ENCODE results near the gene ZNF385B. TPM values are rescaled to one million over a fixed set of nuclear protein-coding genes. Genes with fewer than 3 reads are reported as not detected.
"Not testable (repeated sequence)": the region's sequence is repeated elsewhere in the genome, so short reads cannot be mapped to it uniquely, and the experiment has no call there.

Gene ZNF385B
- total RNA-seq, 5 donors from 2014 or later (not counting 1 experiment from before 2014, with no cell fraction given), result 0.12 TPM; not detected in 4

DNA sequence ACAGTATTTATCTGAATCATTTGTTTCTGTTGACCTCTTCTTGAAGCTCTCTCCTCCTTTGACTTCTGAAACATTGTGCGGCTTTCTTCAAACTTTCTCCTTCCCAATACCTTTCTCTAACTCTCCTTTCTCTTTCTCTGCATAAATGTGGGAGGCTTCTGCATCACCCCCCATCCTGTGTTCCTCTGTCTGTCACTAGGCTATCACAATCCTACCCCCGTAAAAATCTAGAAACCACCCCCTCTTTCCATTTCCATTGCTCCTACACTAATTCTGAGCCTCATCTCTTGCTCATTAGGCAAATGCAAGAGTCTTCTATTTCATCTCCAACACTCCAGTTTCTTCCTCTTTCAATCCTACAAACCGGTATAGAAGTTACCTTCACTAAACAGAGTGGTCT, 32.2 kb upstream of the ZNF385B start:
- peaks cover 5 to 6% (median 5%) of the 10 kb centered on the region in 3 donors for H3K9me3 Mint-ChIP-seq
- no peak overlapping the region for H3K4me3 Mint-ChIP-seq
- H3K9me3 ChIP-seq, result no peaks in the 10 kb centered on the region
- H3K4me3 ChIP-seq (ENCODE audit: control insufficient read depth in 1 of 2, extremely low read depth in 1 of 2, low read length in 1 of 2), result no peak overlapping the region
- DNase-seq, result no peak
- WGBS (ENCODE audit: insufficient coverage), result 94% methylated on average over 2 of the region's 3 CpGs
- H3K27ac ChIP-seq (ENCODE audit: low read length), result no peak overlapping the region
- no peaks in the 10 kb centered on the region for H3K4me1 ChIP-seq (ENCODE audit: control insufficient read depth in 1 of 2, extremely low read depth in 1 of 2, insufficient read depth in 2 of 2, low read length in 2 of 2)
- no peaks in the 10 kb centered on the region for H3K36me3 Mint-ChIP-seq
- H3K27me3 ChIP-seq (replicated peaks in 1 of 2; ENCODE audit: control insufficient read depth in 2 of 2, extremely low read depth in 1 of 2, insufficient read depth in 2 of 2, low read length in 1 of 2), result no peaks in the 10 kb centered on the region
- peaks cover 0 to 3% of the 10 kb centered on the region in 2 donors for H3K27me3 Mint-ChIP-seq
- no peak for ATAC-seq (replicated peaks in 1 of 4)
- ChIA-PET POLR2A (no interaction called here), CTCF (no interaction called here)
- H3K27ac Mint-ChIP-seq, result no peak overlapping the region
- no peaks in the 10 kb centered on the region for H3K4me1 Mint-ChIP-seq
- H3K36me3 ChIP-seq (ENCODE audit: control insufficient read depth in 2 of 2, extremely low read depth in 1 of 2, insufficient read depth in 1 of 2, low read length in 1 of 2), result no peaks in the 10 kb centered on the region

DNA sequence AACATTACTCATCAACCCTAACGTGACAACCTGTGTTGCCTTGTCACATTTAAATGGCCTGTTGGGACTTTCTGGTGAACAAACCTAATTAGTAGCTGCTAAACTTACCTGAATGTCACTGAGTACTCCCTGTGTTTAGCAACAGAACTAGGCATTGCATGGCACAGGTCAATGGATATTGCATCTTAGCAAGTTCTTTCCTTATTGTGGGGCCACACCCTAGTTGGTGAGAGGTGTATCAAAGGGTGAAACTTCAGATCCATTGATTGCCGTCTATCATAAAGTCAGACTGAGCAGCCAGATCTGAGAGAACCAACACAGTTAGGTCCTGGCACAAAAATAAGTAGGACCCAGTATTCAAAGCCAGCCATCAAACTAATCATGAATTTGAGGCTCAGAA, 29.8 kb upstream of the ZNF385B start:
- POLR2A ChIA-PET, result no interaction called here
- Mint-ChIP-seq H3K36me3 (no peaks in the 10 kb centered on the region), H3K9me3 (peaks cover 6 to 14% (median 12%) of the 10 kb centered on the region in 3 donors), H3K4me1 (no peaks in the 10 kb centered on the region), H3K4me3 (no peak overlapping the region), H3K27me3 (peaks cover 0 to 3% of the 10 kb centered on the region in 2 donors), H3K27ac (no peak overlapping the region)
- no peak for DNase-seq
- CTCF ChIA-PET, result no interaction called here
- H3K36me3 ChIP-seq (ENCODE audit: control insufficient read depth in 2 of 2, extremely low read depth in 1 of 2, insufficient read depth in 1 of 2, low read length in 1 of 2), result no peaks in the 10 kb centered on the region
- H3K27ac ChIP-seq (ENCODE audit: low read length), result no peak overlapping the region
- H3K27me3 ChIP-seq (replicated peaks in 1 of 2; ENCODE audit: control insufficient read depth in 2 of 2, extremely low read depth in 1 of 2, insufficient read depth in 2 of 2, low read length in 1 of 2), result no peaks in the 10 kb centered on the region
- H3K9me3 ChIP-seq, result no peaks in the 10 kb centered on the region
- no peak for ATAC-seq (replicated peaks in 1 of 4)
- WGBS (ENCODE audit: insufficient coverage), result 67% methylated on average over 2 of the region's 2 CpGs
- no peaks in the 10 kb centered on the region for H3K4me1 ChIP-seq (ENCODE audit: control insufficient read depth in 1 of 2, extremely low read depth in 1 of 2, insufficient read depth in 2 of 2, low read length in 2 of 2)
- H3K4me3 ChIP-seq (ENCODE audit: control insufficient read depth in 1 of 2, extremely low read depth in 1 of 2, low read length in 1 of 2), result no peak overlapping the region

DNA sequence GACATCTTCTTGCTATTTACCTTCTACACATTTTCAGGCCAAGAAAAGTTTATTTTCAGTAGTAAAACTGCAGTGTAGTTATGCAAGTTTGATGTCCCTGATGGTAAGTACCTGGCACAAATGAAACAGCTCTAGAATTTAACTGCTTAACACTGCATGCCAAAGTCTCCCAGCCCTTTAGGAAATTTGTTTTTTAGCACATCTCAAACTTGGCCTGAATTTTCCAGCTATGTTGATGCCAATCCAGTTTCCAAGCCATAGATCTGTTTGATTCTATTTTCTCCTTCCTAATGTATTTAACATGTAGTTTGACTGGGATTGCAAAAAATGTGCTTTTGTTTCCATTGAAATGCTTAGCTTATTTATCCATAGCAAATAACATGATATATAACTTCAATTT, 29.3 kb upstream of the ZNF385B start:
- no peak for ATAC-seq (replicated peaks in 1 of 4)
- Mint-ChIP-seq H3K27ac (no peak overlapping the region), H3K27me3 (peaks cover 0 to 3% of the 10 kb centered on the region in 2 donors), H3K9me3 (peaks cover 6 to 14% (median 12%) of the 10 kb centered on the region in 3 donors), H3K36me3 (no peaks in the 10 kb centered on the region), H3K4me1 (no peaks in the 10 kb centered on the region), H3K4me3 (no peak overlapping the region)
- Histone ChIP-seq H3K4me1 (ENCODE audit: control insufficient read depth in 1 of 2, extremely low read depth in 1 of 2, insufficient read depth in 2 of 2, low read length in 2 of 2) (no peaks in the 10 kb centered on the region), H3K36me3 (ENCODE audit: control insufficient read depth in 2 of 2, extremely low read depth in 1 of 2, insufficient read depth in 1 of 2, low read length in 1 of 2) (no peaks in the 10 kb centered on the region), H3K27me3 (replicated peaks in 1 of 2; ENCODE audit: control insufficient read depth in 2 of 2, extremely low read depth in 1 of 2, insufficient read depth in 2 of 2, low read length in 1 of 2) (no peaks in the 10 kb centered on the region), H3K4me3 (ENCODE audit: control insufficient read depth in 1 of 2, extremely low read depth in 1 of 2, low read length in 1 of 2) (no peak overlapping the region), H3K27ac (ENCODE audit: low read length) (no peak overlapping the region), H3K9me3 (no peaks in the 10 kb centered on the region)
- no peak for DNase-seq
- ChIA-PET POLR2A (no interaction called here), CTCF (no interaction called here)

DNA sequence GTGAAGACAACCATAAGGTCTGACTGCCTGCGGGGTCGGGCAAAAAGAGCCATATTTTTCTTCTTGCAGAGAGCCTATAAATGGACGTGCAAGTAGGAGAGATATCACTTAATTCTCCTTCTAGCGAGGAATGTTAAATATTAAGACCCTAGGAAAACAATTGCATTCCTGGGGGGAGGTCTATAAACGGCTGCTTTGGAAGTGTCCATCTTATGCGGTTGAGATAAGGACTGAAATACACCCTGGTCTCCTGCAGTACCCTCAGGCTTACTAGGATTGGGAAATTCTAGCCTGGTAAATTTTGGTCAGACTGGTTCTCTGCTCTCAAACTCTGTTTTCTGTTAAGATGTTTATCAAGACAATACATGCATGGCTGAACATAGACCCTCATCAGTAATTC, 27.2 kb upstream of the ZNF385B start:
- H3K9me3 ChIP-seq; H3K27ac Mint-ChIP-seq; H3K4me1 Mint-ChIP-seq; DNase-seq; CTCF ChIA-PET; H3K27me3 ChIP-seq (replicated peaks in 1 of 2; ENCODE audit: control insufficient read depth in 2 of 2, extremely low read depth in 1 of 2, insufficient read depth in 2 of 2, low read length in 1 of 2); POLR2A ChIA-PET; H3K27ac ChIP-seq (ENCODE audit: low read length); H3K36me3 ChIP-seq (ENCODE audit: control insufficient read depth in 2 of 2, extremely low read depth in 1 of 2, insufficient read depth in 1 of 2, low read length in 1 of 2); H3K4me1 ChIP-seq (ENCODE audit: control insufficient read depth in 1 of 2, extremely low read depth in 1 of 2, insufficient read depth in 2 of 2, low read length in 2 of 2); H3K27me3 Mint-ChIP-seq; H3K4me3 Mint-ChIP-seq; H3K36me3 Mint-ChIP-seq; H3K4me3 ChIP-seq (ENCODE audit: control insufficient read depth in 1 of 2, extremely low read depth in 1 of 2, low read length in 1 of 2); ATAC-seq (replicated peaks in 1 of 4): not testable (repeated sequence)
- 100% methylated on average over 2 of the region's 6 CpGs for WGBS (ENCODE audit: insufficient coverage)
- H3K9me3 Mint-ChIP-seq, result peaks cover 6 to 14% (median 12%) of the 10 kb centered on the region in 3 donors

DNA sequence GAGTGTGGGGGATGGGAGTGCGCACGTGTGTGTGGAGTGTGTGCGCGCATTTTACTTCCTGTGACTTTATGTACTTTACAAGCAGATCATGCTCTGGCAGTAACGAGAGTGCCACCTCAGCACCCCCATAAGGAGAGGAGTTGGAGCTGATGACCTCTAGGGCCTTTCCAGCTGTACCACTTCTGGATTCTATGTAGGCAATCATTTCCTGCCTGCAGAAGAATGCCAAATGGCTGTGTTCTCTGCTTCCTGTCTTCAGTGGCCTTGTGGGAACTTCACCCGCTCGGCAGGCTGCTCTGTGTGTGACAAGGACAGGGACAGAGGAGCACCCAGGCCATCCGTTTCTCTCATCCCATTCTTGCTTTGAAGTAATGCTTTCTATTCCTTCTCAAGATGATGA, 22.8 kb upstream of the ZNF385B start:
- H3K4me1 Mint-ChIP-seq, result no peaks in the 10 kb centered on the region
- no peak overlapping the region for H3K27ac Mint-ChIP-seq
- WGBS (ENCODE audit: insufficient coverage), result 67% methylated on average over 1 of the region's 8 CpGs
- Histone ChIP-seq H3K36me3 (ENCODE audit: control insufficient read depth in 2 of 2, extremely low read depth in 1 of 2, insufficient read depth in 1 of 2, low read length in 1 of 2) (no peaks in the 10 kb centered on the region), H3K27ac (ENCODE audit: low read length) (no peak overlapping the region), H3K9me3 (no peaks in the 10 kb centered on the region), H3K4me3 (ENCODE audit: control insufficient read depth in 1 of 2, extremely low read depth in 1 of 2, low read length in 1 of 2) (no peak overlapping the region), H3K4me1 (ENCODE audit: control insufficient read depth in 1 of 2, extremely low read depth in 1 of 2, insufficient read depth in 2 of 2, low read length in 2 of 2) (no peaks in the 10 kb centered on the region), H3K27me3 (replicated peaks in 1 of 2; ENCODE audit: control insufficient read depth in 2 of 2, extremely low read depth in 1 of 2, insufficient read depth in 2 of 2, low read length in 1 of 2) (no peaks in the 10 kb centered on the region)
- CTCF ChIA-PET, result no interaction called here
- ATAC-seq (replicated peaks in 1 of 4) (no peak), DNase-seq (no peak)
- H3K27me3 Mint-ChIP-seq, result peaks cover 0 to 3% of the 10 kb centered on the region in 2 donors
- peaks cover 3 to 14% (median 12%) of the 10 kb centered on the region in 3 donors for H3K9me3 Mint-ChIP-seq
- H3K4me3 Mint-ChIP-seq, result no peak overlapping the region
- no peaks in the 10 kb centered on the region for H3K36me3 Mint-ChIP-seq
- POLR2A ChIA-PET, result no interaction called here

DNA sequence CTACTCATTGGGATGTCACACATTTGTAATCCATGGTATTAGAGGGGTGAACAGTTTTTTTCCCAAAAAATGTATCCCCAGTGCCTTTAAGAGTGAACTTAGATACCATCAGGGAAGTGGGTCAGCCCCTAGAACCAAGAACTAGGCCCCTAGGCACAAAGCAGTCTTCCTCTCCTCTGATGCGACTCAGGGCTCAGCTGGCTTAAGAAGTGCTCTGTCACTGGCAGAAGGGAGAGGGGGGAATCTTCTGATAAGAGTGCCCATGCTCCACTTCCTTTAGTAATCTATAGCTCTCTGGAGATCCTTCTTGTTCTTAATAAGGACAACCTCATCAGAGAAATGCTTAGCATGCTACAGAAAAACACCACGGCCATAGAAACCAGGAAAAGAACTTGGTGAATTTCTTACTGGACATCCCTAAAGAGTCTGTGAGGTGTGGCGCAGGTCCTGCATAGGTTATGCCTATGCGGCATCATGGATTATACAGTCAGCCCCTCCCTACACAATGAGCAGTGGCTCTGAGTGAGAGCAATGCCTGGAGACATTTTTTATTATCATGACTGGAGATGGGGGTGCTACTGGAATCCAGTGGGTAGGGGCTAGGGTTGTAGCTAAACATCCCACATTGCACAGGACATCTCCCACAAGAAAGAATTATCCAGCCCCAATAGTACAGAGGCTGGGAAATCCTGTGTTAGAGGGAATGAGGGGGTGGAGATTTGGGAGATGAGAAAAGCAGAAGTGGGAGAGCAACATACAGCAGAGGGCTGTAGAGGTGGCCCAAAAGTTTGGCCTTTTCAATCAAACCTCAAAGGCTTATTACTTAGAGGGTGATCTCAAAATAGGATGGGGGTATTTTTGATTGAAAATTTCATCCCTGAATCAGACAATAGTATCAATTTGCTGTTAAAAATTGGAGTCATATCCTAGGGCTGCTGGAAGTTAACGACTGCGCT, 21.7 kb upstream of the ZNF385B start:
- Histone ChIP-seq H3K27ac (ENCODE audit: low read length) (no peak overlapping the region), H3K36me3 (ENCODE audit: control insufficient read depth in 2 of 2, extremely low read depth in 1 of 2, insufficient read depth in 1 of 2, low read length in 1 of 2) (no peaks in the 10 kb centered on the region), H3K4me1 (ENCODE audit: control insufficient read depth in 1 of 2, extremely low read depth in 1 of 2, insufficient read depth in 2 of 2, low read length in 2 of 2) (no peaks in the 10 kb centered on the region), H3K9me3 (no peaks in the 10 kb centered on the region), H3K4me3 (ENCODE audit: control insufficient read depth in 1 of 2, extremely low read depth in 1 of 2, low read length in 1 of 2) (no peak overlapping the region), H3K27me3 (replicated peaks in 1 of 2; ENCODE audit: control insufficient read depth in 2 of 2, extremely low read depth in 1 of 2, insufficient read depth in 2 of 2, low read length in 1 of 2) (no peaks in the 10 kb centered on the region)
- CTCF ChIA-PET, result no interaction called here
- ATAC-seq (replicated peaks in 1 of 4) (no peak), DNase-seq (no peak)
- POLR2A ChIA-PET, result no interaction called here
- Mint-ChIP-seq H3K9me3 (peaks cover 0 to 4% (median 3%) of the 10 kb centered on the region in 3 donors), H3K27me3 (peaks cover 0 to 3% of the 10 kb centered on the region in 2 donors), H3K4me1 (no peaks in the 10 kb centered on the region), H3K4me3 (no peak overlapping the region), H3K36me3 (no peaks in the 10 kb centered on the region), H3K27ac (no peak overlapping the region)
- 100% methylated on average over 2 of the region's 6 CpGs for WGBS (ENCODE audit: insufficient coverage)

All from T-cell (primary cell).